GM15510 (cell line): Measurements from ENCODE around the gene IMPDH1.

ENCODE experiments used
- POLR2A ChIP-seq: IDR thresholded peaks from 3 replicates; pipeline ENCODE4 v1.6.1; 2011; ENCODE audit warnings: borderline replicate concordance; ENCODE audit not compliant: insufficient read length; ENCODE audit errors: extremely low read depth

Gene IMPDH1

DNA sequence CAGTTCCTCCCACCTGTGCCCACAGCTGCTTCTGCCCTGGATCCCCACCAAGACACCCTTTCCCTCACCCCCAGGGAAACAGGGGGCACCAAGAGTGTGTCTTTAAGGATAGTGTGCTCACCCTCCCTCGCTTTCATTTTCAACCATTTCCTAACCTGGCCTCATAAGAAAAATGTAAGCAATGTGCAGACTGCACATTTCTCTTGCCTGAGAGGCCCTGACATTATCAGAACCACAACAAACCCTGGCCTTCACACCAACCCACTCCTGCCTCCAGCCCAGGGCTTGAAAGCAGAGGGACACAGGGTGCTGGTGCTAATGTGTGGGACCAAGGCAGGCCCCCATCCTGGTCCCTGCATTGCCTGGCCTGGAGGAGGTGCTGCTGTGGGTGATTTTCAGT, 11.0 kb upstream of the IMPDH1 start:
- TF ChIP-seq POLR2A = no peak

DNA sequence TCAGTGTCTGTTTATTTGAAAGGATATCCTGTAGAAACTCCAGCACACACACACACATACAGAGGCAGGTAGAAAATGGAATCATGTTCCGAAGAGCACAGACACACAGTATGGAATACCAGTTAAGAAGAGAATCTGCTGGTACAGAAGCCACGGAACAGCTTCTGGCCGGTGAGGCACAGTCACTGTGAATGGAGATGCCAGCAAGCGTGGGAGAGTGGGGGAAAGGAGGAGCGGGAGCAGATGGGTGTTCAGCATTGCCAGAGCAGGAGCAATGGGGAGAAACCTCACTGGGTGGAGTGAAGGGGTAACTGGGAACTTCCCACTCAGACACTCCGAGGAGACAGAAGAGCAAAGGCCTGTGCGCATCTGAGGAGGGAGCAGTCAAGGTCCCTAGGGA, 9.5 kb upstream of the IMPDH1 start:
- no peak for TF ChIP-seq POLR2A

DNA sequence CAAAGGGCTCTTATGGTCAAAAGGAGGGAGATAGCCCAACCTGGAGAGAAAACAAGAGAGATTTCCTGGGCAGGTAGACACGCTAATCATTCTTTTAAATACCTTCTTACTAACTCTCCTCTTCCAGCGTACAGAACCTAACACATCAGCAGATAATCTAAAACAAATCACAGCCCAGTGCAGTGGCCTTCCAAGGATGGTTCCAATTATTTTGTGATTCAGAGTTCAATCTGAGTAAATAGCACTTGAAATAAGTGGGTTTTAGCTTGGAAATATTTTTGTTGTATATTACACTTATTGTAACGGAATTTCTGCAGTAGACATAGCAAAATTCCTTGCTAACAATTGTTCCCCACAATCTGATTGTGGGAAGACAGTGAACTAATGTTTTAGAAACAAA, 7.3 kb upstream of the IMPDH1 start:
- no peak for TF ChIP-seq POLR2A

DNA sequence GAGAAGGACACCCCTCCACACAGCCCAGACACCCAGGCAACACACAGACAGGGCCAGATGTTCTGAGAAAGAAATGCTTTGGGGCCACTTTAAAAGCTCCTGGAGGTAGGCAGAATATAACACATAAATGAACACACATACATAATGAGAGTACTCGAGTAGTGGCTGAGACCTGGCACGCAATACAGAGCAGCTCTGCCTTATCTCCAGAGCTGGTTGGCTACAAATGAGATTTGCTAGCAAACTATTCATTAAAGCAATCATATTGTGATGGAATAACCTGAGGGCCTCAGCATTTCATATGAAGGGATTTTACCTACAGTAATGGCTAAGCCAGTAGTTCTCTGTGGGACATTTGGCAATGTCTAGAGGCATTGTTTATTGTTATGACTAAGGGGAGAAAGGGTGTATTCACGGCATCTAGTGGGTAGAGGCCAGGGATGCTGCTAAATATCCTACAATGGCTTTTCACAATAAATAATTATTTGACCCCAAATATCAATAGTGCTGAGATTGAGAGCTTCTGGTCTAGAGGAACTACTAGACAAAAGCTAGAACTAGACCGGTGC, 5.5 kb upstream of the IMPDH1 start:
- TF ChIP-seq POLR2A = no peak

DNA sequence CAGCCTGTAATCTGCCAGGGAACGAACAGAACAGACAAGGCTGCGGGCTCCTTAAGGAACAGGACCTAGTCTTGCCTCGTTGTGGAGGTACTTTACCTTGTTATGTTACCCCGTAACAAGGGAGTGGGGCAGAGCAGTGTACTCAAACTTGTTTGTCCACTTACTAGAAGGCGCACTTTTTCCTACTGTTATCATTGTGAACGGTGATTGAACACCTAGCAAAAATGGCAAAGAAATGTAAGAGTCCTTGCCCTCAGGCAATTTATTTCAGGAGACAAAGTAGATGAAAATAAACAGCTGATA, 620 bp upstream of the IMPDH1 start:
- no peak for TF ChIP-seq POLR2A

DNA sequence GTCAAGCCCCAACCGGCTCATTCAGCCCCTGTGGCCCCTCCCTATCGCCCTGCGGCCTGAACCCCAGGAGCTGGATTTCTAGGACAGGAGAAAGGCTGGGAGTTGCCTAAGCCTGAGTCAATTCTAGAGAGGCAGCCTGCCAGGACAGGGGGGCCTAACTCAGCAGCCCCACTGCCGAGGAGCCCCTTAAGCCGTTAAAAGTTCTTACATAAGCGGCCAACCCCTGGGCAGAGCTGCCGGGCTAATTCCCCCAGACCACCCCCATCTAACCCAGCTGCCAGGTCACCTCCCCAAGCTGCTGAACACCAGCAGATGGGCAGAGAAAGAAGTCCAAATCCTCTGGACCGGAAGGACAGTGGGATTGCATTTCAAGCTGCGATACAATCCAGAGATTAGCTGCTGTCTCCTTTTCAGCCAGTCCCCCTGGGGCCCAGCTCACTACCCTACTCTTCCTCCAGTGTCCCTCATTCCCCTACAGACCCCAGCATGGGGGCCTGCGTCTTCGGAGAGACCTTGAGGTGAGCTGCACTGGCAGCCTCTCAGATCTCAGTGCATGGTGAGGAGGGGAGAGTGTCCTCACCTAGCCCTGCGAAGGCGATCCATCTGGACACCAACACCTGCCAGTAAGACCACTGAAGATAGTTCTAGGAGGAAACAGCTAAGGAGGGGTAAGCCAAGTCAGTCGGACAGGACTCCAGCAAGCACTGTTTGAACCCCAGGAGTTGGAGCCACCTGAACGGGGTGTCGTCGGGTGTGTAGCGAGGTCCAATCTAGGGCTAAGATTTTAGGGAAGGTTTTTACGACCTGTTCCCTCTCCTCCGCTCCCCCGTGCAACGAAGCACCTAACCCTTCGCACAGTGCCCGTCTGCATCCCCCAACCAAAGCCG, 830 bp downstream of the IMPDH1 start:
- TF ChIP-seq POLR2A = no peak

DNA sequence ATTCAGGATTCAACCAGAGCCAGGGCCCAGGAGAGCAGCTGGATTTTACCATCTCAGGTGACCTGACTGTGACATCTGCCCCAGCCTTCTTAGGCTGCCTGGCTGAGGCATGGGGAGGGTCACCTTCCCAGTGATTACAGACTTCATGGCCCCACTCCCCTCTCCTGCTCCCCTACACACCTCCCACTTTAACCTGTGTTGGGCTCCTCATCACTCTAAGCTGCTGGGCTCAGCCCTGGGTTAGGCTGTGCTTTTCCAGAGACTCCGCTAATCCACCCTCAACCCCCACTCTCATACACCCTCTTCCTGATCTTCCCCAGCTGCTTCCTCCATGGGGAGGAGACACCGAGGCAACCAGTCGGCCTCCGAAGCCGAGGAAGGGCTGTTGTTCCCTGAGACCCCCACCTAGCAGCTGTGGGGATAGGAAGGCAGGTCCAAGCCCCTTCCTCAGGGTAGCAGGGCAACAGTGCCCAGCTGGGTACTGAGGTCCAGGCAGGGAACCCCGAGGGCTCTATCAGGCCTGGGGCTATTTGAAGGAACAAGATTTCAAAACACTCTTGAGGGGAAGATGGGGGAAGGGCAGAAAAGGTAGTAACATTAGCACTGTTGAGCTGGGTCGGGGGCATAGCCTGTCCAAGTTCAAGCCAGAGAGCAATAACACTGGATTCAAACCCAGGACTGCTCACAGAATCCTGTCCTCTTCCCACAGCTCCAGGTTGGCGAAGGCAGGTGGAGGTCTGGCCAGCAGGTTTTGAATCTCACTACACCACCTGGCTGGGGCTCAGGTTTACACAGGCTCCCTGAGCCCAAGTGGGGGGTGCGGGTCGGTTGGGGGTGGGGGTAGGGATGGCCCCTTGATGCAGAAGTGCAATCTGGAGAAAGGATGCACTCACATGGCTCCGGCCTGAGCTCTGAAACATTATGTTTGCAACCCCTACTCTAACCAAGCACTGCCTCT, 1.8 kb downstream of the IMPDH1 start:
- TF ChIP-seq POLR2A = no peak

DNA sequence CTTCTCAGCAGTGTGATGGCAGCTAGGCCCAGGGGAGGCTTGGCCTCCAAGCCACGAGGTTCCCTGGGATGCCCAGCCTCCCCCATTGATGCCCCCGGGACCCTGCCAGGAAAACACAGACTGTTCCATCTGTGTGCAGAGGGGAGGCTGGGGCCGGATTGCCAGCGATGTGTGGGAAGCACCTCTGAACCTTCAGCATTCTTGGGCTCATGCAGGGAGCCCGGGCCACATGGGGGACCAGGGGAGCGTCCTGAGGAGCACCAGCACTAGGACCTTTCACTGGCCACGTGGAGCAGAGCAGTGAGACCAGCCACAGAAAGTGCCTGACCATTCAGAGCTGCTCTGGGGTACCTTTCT, 2.6 kb downstream of the IMPDH1 start:
- TF ChIP-seq POLR2A = no peak

DNA sequence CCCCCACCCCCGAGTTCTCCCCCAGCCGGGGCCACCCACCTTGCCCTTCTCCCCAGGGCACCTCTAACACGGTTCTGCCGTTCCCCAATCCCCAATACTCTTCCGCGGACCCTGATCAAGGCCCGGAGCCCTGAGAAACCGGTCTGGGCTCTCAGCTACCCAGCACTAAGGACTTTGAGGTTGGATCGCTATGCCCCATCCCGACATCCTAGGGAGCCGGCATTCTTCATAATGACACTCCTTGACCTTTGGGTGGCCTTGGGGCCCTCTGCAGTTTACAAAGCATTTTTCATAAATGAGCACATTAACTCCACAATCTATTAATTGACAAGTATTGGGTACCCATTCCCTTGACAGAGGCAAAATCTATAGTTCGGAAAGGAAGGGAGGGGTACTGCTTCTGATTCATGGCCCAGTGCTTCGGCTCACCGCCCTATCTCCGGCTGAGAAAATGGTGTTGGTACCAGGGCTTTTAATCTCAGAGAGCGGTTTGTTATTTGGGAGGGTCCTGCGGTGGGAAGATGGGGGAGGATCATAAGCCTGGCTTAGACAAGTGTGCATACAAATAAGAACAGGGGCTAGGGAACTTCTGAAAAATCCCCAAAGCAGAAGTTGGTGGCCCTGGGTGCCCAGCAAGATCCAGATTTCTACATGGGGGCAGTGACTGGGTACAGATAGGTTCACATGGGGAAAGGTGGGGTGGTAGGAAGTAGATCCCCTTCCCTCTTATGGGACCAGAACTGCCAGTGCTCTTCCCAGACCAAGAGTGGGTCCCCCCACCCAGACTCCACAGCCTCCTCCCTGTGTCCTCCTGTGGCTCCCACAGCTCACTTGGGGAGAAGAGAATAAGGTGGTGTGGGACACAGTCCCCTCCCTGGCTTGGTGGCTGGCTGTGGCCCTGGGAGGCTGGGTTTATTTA, 3.2 kb downstream of the IMPDH1 start:
- no peak for TF ChIP-seq POLR2A

DNA sequence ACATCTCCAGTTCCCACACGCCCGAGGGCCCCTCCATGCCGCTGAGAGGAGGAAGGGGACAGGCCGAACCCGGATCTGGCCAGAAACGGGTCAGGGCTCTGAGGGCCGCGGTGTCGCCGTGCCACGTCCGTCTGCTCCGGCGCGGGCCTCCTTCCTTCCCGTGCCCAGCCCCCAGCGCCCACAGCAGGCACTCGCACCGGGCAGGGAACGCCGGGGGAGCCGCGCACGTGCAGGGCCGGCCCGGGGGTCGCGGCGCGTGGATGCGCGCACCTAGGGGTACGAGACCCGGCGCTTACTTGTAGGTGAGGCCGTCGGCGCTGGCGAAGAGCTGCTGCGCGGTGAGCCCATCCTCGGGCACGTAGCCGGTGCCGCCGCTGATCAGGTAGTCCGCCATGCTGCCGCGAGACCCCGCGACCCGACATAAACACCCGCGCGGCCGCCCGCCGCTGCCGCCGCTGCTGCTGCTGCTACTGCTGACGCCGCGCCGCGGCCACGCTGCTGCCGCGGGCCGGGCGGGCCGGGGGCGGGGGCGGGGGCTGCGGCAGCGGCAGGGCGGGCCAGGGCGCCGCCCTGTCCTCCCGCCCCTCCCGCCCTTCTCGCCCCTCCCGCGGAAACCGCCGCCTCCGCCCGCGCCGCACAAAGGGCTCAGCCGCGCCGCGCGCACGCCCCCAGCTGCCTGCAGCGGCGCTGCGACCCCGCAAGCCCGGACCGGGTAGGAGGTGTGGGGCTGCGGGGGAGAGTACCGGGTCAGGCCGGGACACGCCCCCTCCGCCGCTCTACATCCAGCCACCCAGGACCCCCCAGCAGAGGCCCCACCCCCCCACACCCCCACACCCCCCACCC, 4.1 kb downstream of the IMPDH1 start:
- peak; percentile 64 for TF ChIP-seq POLR2A

DNA sequence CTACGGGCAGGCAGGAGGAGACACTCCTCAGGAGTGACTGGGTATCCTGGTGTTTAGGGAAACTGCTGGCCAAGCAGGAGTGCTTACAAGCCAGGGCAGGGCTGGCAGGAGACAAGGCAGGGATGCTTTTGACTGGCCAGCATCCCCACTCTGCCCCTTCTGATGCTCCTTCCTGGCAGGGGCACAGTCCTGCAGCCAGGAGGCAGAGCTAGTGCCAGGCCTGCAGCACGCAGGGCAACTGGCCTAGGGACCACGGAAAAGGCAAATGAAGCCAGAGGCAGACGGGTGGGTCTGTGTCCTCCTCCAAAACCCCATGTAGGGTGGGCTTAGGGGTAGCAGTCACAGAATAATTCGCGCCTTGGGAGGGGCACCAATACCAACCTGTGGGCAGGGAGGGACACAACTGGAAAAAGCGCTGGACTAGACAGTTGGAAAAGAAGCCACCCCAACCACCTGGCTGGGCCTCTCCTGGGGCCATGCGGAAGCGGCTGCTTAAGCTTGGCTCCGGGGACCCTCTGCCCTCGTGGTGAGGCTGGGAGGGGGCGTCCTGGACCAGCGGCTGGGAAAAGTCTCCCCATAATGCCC, 4.8 kb downstream of the IMPDH1 start:
- TF ChIP-seq POLR2A = no peak

DNA sequence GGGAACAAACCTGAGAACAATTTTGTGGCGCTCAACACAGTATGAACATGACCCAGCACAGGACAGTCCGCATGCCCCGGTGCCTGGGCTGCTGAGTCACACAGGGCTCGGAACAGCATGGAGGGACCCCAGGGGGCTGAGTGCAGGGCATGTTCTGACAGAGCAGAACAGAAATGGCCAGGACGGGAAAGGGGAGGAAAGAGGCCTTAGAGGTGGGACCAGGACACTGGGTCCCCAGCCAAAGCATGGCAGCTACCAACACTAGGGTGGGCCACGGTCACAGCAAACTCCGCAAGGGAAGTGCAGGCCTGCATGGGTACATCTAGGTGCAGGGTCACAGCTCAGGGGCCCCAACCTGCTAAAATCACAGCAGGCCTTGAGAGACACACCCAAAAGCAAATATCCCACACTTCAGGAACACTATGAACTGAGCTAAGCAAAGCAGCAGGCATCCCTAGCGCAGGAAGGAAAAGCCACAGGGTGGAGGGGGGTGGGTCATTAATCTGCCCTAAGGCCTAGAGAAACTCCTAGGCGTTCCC, 5.6 kb downstream of the IMPDH1 start:
- no peak for TF ChIP-seq POLR2A

DNA sequence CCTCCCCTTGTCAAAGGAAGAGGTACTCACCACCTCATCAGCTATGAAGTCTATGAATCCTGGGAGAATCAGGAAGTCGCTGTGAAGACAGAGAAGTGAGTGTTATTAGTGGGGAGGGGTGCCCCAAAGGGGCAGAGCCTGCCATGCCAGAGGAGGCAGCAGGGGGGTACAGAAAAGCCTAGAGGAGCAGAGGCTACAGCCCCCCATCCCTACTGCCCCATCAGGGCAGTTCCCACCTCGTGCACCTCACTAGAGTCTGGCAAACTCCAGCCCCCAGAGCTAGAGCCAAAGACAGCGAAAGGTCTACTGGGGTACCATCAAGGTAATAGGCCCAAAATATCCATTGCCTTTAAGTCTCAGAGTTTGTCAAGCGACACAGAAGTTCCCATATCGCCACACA, 6.1 kb downstream of the IMPDH1 start:
- no peak for TF ChIP-seq POLR2A

DNA sequence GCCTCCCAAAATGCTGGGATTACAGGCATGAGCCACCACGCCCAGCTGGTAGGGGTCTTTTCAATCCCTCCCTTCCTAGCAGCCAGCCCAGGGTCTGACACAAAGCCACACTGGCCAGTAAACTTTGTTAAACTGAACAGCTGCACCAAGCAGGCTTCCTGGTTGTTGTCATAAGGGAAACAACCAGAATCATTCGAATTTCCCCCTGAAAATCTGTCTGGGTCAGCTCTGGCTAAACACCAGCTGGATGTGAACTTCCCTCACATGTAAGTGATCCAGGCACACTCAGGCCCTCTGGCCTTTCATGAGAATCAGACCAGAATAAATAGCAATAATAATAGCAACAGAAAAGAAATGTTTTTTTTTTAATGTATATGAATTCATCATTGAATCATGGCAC, 7.4 kb downstream of the IMPDH1 start:
- no peak for TF ChIP-seq POLR2A

DNA sequence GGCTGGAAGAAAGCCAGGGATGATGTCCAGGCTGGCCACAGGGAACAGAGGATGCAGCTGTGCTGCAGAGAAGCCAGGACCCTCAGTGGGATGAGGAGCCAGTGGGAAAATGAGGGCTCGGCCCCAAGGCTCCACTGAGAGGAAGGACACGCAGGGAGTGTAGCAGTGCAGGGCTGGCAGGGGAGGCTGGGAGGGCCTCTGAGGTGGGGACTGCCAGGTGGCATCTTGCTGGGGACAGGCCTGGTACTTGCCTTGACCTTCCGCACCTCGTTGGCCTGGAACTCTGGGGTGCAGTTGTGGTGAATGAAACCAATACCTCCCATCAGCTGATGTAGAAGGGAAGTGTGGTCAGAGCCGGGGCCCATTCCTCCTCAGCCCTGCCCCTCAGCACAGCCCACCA, 9.2 kb downstream of the IMPDH1 start:
- no peak for TF ChIP-seq POLR2A
